KMS-11 (cell line): Measurements from ENCODE around the gene TMEM214.

Source experiments
- H2AFZ ChIP-seq: fragments of 200-600 bp; sonication (generic); 2 replicates; pipeline ENCODE4 v1.6.1; 2016; ENCODE audit warnings: antibody characterized with exemption, mixed run types, low read depth
- H3K27ac ChIP-seq: fragments of 200-600 bp; sonication (generic); 2 replicates; pipeline ENCODE4 v1.6.1; 2016; ENCODE audit warnings: mild to moderate bottlenecking, mixed run types
- H3K27me3 ChIP-seq: fragments of 200-600 bp; sonication (generic); 2 replicates; pipeline ENCODE4 v1.6.1; 2017; ENCODE audit warnings: mild to moderate bottlenecking, low read depth, mixed run types, moderate library complexity; ENCODE audit not compliant: insufficient read depth
- H3K36me3 ChIP-seq: fragments of 200-600 bp; sonication (generic); 2 replicates; pipeline ENCODE4 v1.6.1; 2017; ENCODE audit warnings: mild to moderate bottlenecking, mixed run types; ENCODE audit not compliant: insufficient read depth
- H3K4me1 ChIP-seq: fragments of 200-600 bp; sonication (generic); 2 replicates; pipeline ENCODE4 v1.6.1; 2016; ENCODE audit warnings: mild to moderate bottlenecking, low read depth, mixed run types; ENCODE audit not compliant: poor library complexity, severe bottlenecking
- H3K4me2 ChIP-seq: fragments of 200-600 bp; sonication (generic); 2 replicates; pipeline ENCODE4 v1.7.0; 2016; ENCODE audit warnings: mild to moderate bottlenecking, mixed run types
- H3K4me3 ChIP-seq: fragments of 200-600 bp; sonication (generic); IDR thresholded peaks from 2 replicates; pipeline ENCODE4 v1.6.1; 2017; ENCODE audit warnings: low read depth, low read length, mixed read lengths; ENCODE audit not compliant: insufficient read depth
- H3K79me2 ChIP-seq: fragments of 200-600 bp; sonication (generic); 2 replicates; pipeline ENCODE4 v1.6.1; 2016; ENCODE audit warnings: low read depth, mixed run types; ENCODE audit not compliant: insufficient read depth
- H3K9ac ChIP-seq: fragments of 200-600 bp; sonication (generic); 2 replicates; pipeline ENCODE4 v1.6.1; 2016; ENCODE audit warnings: mild to moderate bottlenecking, mixed run types
- H4K20me1 ChIP-seq: fragments of 200-600 bp; sonication (generic); 2 replicates; pipeline ENCODE4 v1.6.1; 2016; ENCODE audit warnings: mild to moderate bottlenecking, mixed run types; ENCODE audit not compliant: insufficient read depth
- CTCF ChIP-seq: fragments of 200-600 bp; sonication (generic); conservative IDR thresholded peaks from 2 replicates; pipeline ENCODE4 v1.6.1; 2017; ENCODE audit warnings: low read depth, mild to moderate bottlenecking, antibody characterized with exemption, low read length, moderate library complexity, mixed read lengths

The TMEM214 gene

GRCh38 chr2:27038012-27038411, 5.2 kb downstream of the TMEM214 start:
- H3K4me3 ChIP-seq, result no peak overlapping the region
- no peak overlapping the region for H3K4me2 ChIP-seq
- H3K4me1 ChIP-seq, result peaks cover 8% of the 10 kb centered on the region
- H3K27ac ChIP-seq, result no peak overlapping the region
- H3K9ac ChIP-seq, result no peak overlapping the region
- peaks cover 14% of the 10 kb centered on the region; the same call in 1 of the 2 replicates for H3K79me2 ChIP-seq
- no peak for TF ChIP-seq CTCF
- no peaks in the 10 kb centered on the region for H4K20me1 ChIP-seq
- H3K27me3 ChIP-seq, result no peaks in the 10 kb centered on the region
- H3K36me3 ChIP-seq, result no peaks in the 10 kb centered on the region
- no peak overlapping the region for H2AFZ ChIP-seq

DNA sequence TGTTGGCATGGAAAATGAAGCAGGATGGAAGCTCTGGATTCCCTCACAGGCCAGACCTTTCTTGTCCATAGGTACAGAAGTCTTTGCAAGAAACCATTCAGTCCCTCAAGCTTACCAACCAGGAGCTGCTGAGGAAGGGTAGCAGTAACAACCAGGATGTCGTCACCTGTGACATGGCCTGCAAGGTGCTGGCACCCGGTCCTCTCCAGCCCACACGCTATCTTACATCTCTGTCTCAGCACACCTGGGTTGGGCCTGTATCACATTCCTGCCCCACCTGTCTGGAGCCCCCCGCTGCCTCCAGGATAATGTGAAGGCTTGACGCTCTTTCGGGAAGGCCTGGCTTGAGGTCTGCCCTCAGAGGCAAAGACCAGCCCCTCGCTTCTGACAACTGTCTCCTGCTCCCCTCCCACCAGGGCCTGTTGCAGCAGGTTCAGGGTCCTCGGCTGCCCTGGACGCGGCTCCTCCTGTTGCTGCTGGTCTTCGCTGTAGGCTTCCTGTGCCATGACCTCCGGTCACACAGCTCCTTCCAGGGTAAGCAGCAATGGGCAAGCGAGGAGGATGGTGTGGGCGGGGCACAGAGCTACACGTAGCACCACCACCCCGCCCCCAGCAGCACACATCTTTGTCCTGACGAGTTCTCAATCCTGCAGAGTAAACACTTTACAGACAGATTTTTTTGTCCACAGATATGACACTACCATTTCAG, 6.0 kb downstream of the TMEM214 start:
- no peak overlapping the region for H3K4me2 ChIP-seq
- no peaks in the 10 kb centered on the region for H3K27me3 ChIP-seq
- TF ChIP-seq CTCF, result no peak
- H3K79me2 ChIP-seq, result peaks cover 6% of the 10 kb centered on the region; the same call in 1 of the 2 replicates
- no peaks in the 10 kb centered on the region for H4K20me1 ChIP-seq
- H2AFZ ChIP-seq, result no peak overlapping the region
- no peak overlapping the region for H3K4me3 ChIP-seq
- H3K9ac ChIP-seq, result no peak overlapping the region
- H3K27ac ChIP-seq, result no peak overlapping the region
- peaks cover 6% of the 10 kb centered on the region for H3K4me1 ChIP-seq
- no peaks in the 10 kb centered on the region for H3K36me3 ChIP-seq

- H3K4me3 ChIP-seq, result no peak overlapping the region
- no peaks in the 10 kb centered on the region for H3K27me3 ChIP-seq
- TF ChIP-seq CTCF, result no peak
- H3K4me2 ChIP-seq, result no peak overlapping the region
- no peaks in the 10 kb centered on the region for H3K4me1 ChIP-seq
- H3K9ac ChIP-seq, result no peak overlapping the region
- no peak overlapping the region for H3K27ac ChIP-seq
- H2AFZ ChIP-seq, result no peak overlapping the region
- H3K79me2 ChIP-seq, result no peaks in the 10 kb centered on the region; the same call in 1 of the 2 replicates
- H3K36me3 ChIP-seq, result no peaks in the 10 kb centered on the region
- no peaks in the 10 kb centered on the region for H4K20me1 ChIP-seq
Measured at GRCh38 chr2:27039426-27039825, 6.7 kb downstream of the TMEM214 start.

DNA sequence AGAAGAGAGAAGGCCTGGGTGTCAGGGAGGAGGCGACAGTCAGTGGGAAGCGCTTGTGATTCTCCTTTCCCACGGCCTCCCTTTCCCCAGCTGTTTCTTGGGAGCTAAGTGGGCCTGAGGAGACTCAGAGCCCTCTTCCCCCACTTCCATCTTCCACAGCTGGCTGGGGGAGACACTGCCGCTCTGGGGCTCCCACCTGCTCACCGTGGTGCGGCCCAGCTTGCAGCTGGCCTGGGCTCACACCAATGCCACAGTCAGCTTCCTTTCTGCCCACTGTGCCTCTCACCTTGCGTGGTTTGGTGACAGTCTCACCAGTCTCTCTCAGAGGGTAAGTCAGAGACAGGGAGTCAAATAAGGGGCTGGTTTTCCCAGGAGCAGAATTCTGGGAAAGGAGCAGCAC, 7.1 kb downstream of the TMEM214 start:
- Histone ChIP-seq H4K20me1 (no peaks in the 10 kb centered on the region), H3K79me2 (no peaks in the 10 kb centered on the region), H3K9ac (no peak overlapping the region), H3K4me2 (no peak overlapping the region), H3K27ac (no peak overlapping the region), H3K4me1 (no peaks in the 10 kb centered on the region), H3K4me3 (no peak overlapping the region), H3K27me3 (no peaks in the 10 kb centered on the region), H2AFZ (no peak overlapping the region), H3K36me3 (no peaks in the 10 kb centered on the region)
- no peak for TF ChIP-seq CTCF
